IPS-11a (cell line): ENCODE results near the gene AS3MT.
A peak's percentile ranks its signal among the peaks of the same experiment; 100 is the strongest.
"Not testable (repeated sequence)": the region's sequence is repeated elsewhere in the genome, so short reads cannot be mapped to it uniquely, and the experiment has no call there.

Experiments
- H3K4me3 ChIP-seq: one replicate; pipeline ENCODE4 v1.5.1; 2013; ENCODE audit warnings: low read depth, low read length, control low read depth

Gene AS3MT

GRCh38 chr10:102918817-102919245 lies 49.6 kb downstream of the AS3MT start:
- H3K4me3 ChIP-seq = peak overlapping the region; percentile 90

GRCh38 chr10:102919246-102919959 lies 50.1 kb downstream of the AS3MT start:
- H3K4me3 ChIP-seq = peak overlapping the region; percentile 90

GRCh38 chr10:102919992-102920739 lies 50.9 kb downstream of the AS3MT start:
- peak overlapping the region; percentile 90 for H3K4me3 ChIP-seq

- no peak overlapping the region for H3K4me3 ChIP-seq
These were observed 54.3 kb downstream of the AS3MT start for GRCh38 chr10:102923601-102924000.

- no peak overlapping the region for H3K4me3 ChIP-seq
These were observed 57.6 kb downstream of the AS3MT start for GRCh38 chr10:102926842-102927241.

- no peak overlapping the region for H3K4me3 ChIP-seq
These were observed 58.2 kb downstream of the AS3MT start for GRCh38 chr10:102927311-102928010.

GRCh38 chr10:102928442-102928841 lies 59.2 kb downstream of the AS3MT start:
- H3K4me3 ChIP-seq = not testable (repeated sequence)

GRCh38 chr10:102930720-102931119 lies 61.5 kb downstream of the AS3MT start:
- H3K4me3 ChIP-seq = no peak overlapping the region

- no peak overlapping the region for H3K4me3 ChIP-seq
These were observed 62.4 kb downstream of the AS3MT start for GRCh38 chr10:102931643-102932042.

- H3K4me3 ChIP-seq = no peak overlapping the region
These were observed 66.2 kb downstream of the AS3MT start for GRCh38 chr10:102935505-102935904.

- H3K4me3 ChIP-seq = no peak overlapping the region
These were observed 66.8 kb downstream of the AS3MT start for GRCh38 chr10:102935939-102936605.

- H3K4me3 ChIP-seq = no peak overlapping the region
These were observed 72.1 kb downstream of the AS3MT start for GRCh38 chr10:102941401-102941800.

- no peak overlapping the region for H3K4me3 ChIP-seq
These were observed 76.2 kb downstream of the AS3MT start for GRCh38 chr10:102945449-102945848.

- no peak overlapping the region for H3K4me3 ChIP-seq
These were observed 76.7 kb downstream of the AS3MT start for GRCh38 chr10:102945962-102946361.

GRCh38 chr10:102946992-102947391 lies 77.7 kb downstream of the AS3MT start:
- H3K4me3 ChIP-seq = no peak overlapping the region

GRCh38 chr10:102948176-102948575 lies 78.9 kb downstream of the AS3MT start:
- H3K4me3 ChIP-seq = no peak overlapping the region

- H3K4me3 ChIP-seq = no peak overlapping the region
These were observed 79.5 kb downstream of the AS3MT start for GRCh38 chr10:102948786-102949185.

GRCh38 chr10:102949916-102950315 lies 80.6 kb downstream of the AS3MT start:
- H3K4me3 ChIP-seq = no peak overlapping the region

GRCh38 chr10:102951316-102951715 lies 82.0 kb downstream of the AS3MT start:
- no peak overlapping the region for H3K4me3 ChIP-seq
